ENCODE results near the gene GPR161.
"Not testable (repeated sequence)": the region's sequence is repeated elsewhere in the genome, so short reads cannot be mapped to it uniquely, and the experiment has no call there.

GPR161 gene

GRCh38 chr1:168136709-168137514, at the start of gene GPR161:
Gene GPR161 (minus strand): TSS chr1:168136930. CDS start chr1:168104850, 32,080 bp downstream.
- no peak for DNase-seq

GRCh38 chr1:168181063-168181720, 44.5 kb upstream of the GPR161 start:
- not testable (repeated sequence) for DNase-seq

GRCh38 chr1:168180148-168180524, 43.4 kb upstream of the GPR161 start:
- DNase-seq: peak; percentile 10 to 57

- peak; percentile 50 to 57 for DNase-seq
Observed at GRCh38 chr1:168179438-168180147, 42.9 kb upstream of the GPR161 start.

- peak; percentile 98 for DNase-seq
Observed at GRCh38 chr1:168178638-168179437, 42.1 kb upstream of the GPR161 start, which contains the start of gene TIPRL. Gene TIPRL (plus strand): TSS chr1:168178962. CDS start chr1:168179078, 116 bp downstream.

GRCh38 chr1:168178227-168178637, 41.5 kb upstream of the GPR161 start:
- DNase-seq: no peak

GRCh38 chr1:168172250-168172915, 35.7 kb upstream of the GPR161 start:
- DNase-seq: no peak

- no peak for DNase-seq
Observed at GRCh38 chr1:168170564-168171508, 34.1 kb upstream of the GPR161 start.

- no peak for DNase-seq
Observed at GRCh38 chr1:168167806-168168205, 31.1 kb upstream of the GPR161 start.

GRCh38 chr1:168164771-168165170, 28.0 kb upstream of the GPR161 start:
- no peak for DNase-seq

- peak; percentile 38 to 43 for DNase-seq
Observed at GRCh38 chr1:168163670-168164069, 26.9 kb upstream of the GPR161 start.

- no peak for DNase-seq
Observed at GRCh38 chr1:168161459-168161858, 24.7 kb upstream of the GPR161 start.

GRCh38 chr1:168159979-168160378, 23.2 kb upstream of the GPR161 start:
- no peak for DNase-seq

- no peak for DNase-seq
Observed at GRCh38 chr1:168159251-168159650, 22.5 kb upstream of the GPR161 start.

- DNase-seq: no peak
Observed at GRCh38 chr1:168157638-168158037, 20.9 kb upstream of the GPR161 start.

- no peak for DNase-seq
Observed at GRCh38 chr1:168155910-168156309, 19.2 kb upstream of the GPR161 start.

- DNase-seq: peak; percentile 43 to 60
Observed at GRCh38 chr1:168154707-168155106, 18.0 kb upstream of the GPR161 start.

- no peak for DNase-seq
Observed at GRCh38 chr1:168151935-168152334, 15.2 kb upstream of the GPR161 start.

- DNase-seq: no peak
Observed at GRCh38 chr1:168150283-168150682, 13.6 kb upstream of the GPR161 start.

GRCh38 chr1:168148916-168149315, 12.2 kb upstream of the GPR161 start:
- peak; percentile 41 to 42 for DNase-seq

GRCh38 chr1:168146626-168147025, 9.9 kb upstream of the GPR161 start:
- no peak for DNase-seq

Data from Kasumi-1 (cell line).